OCI-LY1 (cell line): ENCODE results near the gene AGTRAP.

Experiments
- CTCF ChIP-seq: fragments of 200-600 bp; sonication (generic), shearing (Covaris generic); IDR thresholded peaks from 2 replicates; pipeline ENCODE4 v1.5.1; 2017; ENCODE audit warnings: mild to moderate bottlenecking, antibody characterized with exemption, low read length, moderate library complexity, mixed read lengths
- EZH2 ChIP-seq: fragments of 200-600 bp; sonication (generic), shearing (Covaris generic); IDR thresholded peaks from 2 replicates; pipeline ENCODE4 v1.8.0; 2017; ENCODE audit warnings: borderline replicate concordance, mixed run types, mild to moderate bottlenecking, antibody characterized with exemption, low read length, moderate library complexity, mixed read lengths

- no peak for TF ChIP-seq CTCF
- no peak for TF ChIP-seq EZH2
Measured at GRCh38 chr1:11691928-11692711, 43.8 kb upstream of the AGTRAP start.
